ENCODE data around the gene SUGCT. TPM values are rescaled to one million over a fixed set of nuclear protein-coding genes. Genes with fewer than 3 reads are reported as not detected.
A peak's percentile ranks its signal among the peaks of the same experiment; 100 is the strongest.

SUGCT gene
- total RNA-seq, 6 donors from 2014 or later: 1.4 to 3.1 (median 1.7) TPM; not detected in 1

GRCh38 chr7:40468891-40469864 is 334.4 kb downstream of the SUGCT start:
- Histone ChIP-seq H3K36me3 (no peaks in the 10 kb centered on the region), H3K27me3 (no peaks in the 10 kb centered on the region), H3K27ac (no peak overlapping the region), H3K4me3 (no peak overlapping the region), H3K4me1 (no peaks in the 10 kb centered on the region), H3K9me3 (no peaks in the 10 kb centered on the region)
- DNase-seq (no peak), ATAC-seq (ENCODE audit: low FRiP score in 2 of 2) (peak in 1 of 2 donors; percentile 43)
- 70 to 74% methylated on average over 4 of the region's 4 CpGs for WGBS, 2 donors
- no peak for TF ChIP-seq POLR2A (IDR thresholded peaks at IDR 0.05)
- no peak for TF ChIP-seq POLR2AphosphoS5 (IDR thresholded peaks at IDR 0.05)

GRCh38 chr7:40470091-40470592 is 335.3 kb downstream of the SUGCT start:
- WGBS, 2 donors: 65 to 67% methylated on average over 6 of the region's 6 CpGs
- Histone ChIP-seq H3K36me3 (no peaks in the 10 kb centered on the region), H3K4me3 (no peak overlapping the region), H3K27me3 (no peaks in the 10 kb centered on the region), H3K4me1 (no peaks in the 10 kb centered on the region), H3K9me3 (no peaks in the 10 kb centered on the region), H3K27ac (no peak overlapping the region)
- ATAC-seq (ENCODE audit: low FRiP score in 2 of 2): peak in 1 of 2 donors; percentile 50
- TF ChIP-seq POLR2AphosphoS5 (IDR thresholded peaks at IDR 0.05) (no peak), EP300 (IDR thresholded peaks at IDR 0.05) (no peak), POLR2A (IDR thresholded peaks at IDR 0.05) (no peak)
- TF ChIP-seq, protein P1, sequence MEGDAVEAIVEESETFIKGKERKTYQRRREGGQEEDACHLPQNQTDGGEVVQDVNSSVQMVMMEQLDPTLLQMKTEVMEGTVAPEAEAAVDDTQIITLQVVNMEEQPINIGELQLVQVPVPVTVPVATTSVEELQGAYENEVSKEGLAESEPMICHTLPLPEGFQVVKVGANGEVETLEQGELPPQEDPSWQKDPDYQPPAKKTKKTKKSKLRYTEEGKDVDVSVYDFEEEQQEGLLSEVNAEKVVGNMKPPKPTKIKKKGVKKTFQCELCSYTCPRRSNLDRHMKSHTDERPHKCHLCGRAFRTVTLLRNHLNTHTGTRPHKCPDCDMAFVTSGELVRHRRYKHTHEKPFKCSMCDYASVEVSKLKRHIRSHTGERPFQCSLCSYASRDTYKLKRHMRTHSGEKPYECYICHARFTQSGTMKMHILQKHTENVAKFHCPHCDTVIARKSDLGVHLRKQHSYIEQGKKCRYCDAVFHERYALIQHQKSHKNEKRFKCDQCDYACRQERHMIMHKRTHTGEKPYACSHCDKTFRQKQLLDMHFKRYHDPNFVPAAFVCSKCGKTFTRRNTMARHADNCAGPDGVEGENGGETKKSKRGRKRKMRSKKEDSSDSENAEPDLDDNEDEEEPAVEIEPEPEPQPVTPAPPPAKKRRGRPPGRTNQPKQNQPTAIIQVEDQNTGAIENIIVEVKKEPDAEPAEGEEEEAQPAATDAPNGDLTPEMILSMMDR (IDR thresholded peaks at IDR 0.05): no peak
- DNase-seq: no peak

GRCh38 chr7:40470817-40471216 is 336.0 kb downstream of the SUGCT start:
- no peak overlapping the region for H3K4me3 ChIP-seq
- DNase-seq (no peak), ATAC-seq (ENCODE audit: low FRiP score in 2 of 2) (no peak)
- no peak overlapping the region for H3K27ac ChIP-seq
- no peaks in the 10 kb centered on the region for H3K9me3 ChIP-seq
- H3K4me1 ChIP-seq: no peaks in the 10 kb centered on the region
- WGBS, 2 donors: 63 to 79% methylated on average over 1 of the region's 1 CpG
- H3K27me3 ChIP-seq: no peaks in the 10 kb centered on the region
- TF ChIP-seq EP300 (IDR thresholded peaks at IDR 0.05) (no peak), POLR2A (IDR thresholded peaks at IDR 0.05) (no peak)
- H3K36me3 ChIP-seq: no peaks in the 10 kb centered on the region

- Histone ChIP-seq H3K9me3 (no peaks in the 10 kb centered on the region), H3K27me3 (no peaks in the 10 kb centered on the region), H3K4me1 (no peaks in the 10 kb centered on the region), H3K36me3 (no peaks in the 10 kb centered on the region), H3K4me3 (no peak overlapping the region), H3K27ac (no peak overlapping the region)
- WGBS, 2 donors: 93 to 94% methylated on average over 4 of the region's 4 CpGs
- no peak for ATAC-seq (ENCODE audit: low FRiP score in 2 of 2)
- no peak for DNase-seq
- TF ChIP-seq, protein P1 (IDR thresholded peaks at IDR 0.05): no peak
These were observed 337.1 kb downstream of the SUGCT start for GRCh38 chr7:40471891-40472290.

DNA sequence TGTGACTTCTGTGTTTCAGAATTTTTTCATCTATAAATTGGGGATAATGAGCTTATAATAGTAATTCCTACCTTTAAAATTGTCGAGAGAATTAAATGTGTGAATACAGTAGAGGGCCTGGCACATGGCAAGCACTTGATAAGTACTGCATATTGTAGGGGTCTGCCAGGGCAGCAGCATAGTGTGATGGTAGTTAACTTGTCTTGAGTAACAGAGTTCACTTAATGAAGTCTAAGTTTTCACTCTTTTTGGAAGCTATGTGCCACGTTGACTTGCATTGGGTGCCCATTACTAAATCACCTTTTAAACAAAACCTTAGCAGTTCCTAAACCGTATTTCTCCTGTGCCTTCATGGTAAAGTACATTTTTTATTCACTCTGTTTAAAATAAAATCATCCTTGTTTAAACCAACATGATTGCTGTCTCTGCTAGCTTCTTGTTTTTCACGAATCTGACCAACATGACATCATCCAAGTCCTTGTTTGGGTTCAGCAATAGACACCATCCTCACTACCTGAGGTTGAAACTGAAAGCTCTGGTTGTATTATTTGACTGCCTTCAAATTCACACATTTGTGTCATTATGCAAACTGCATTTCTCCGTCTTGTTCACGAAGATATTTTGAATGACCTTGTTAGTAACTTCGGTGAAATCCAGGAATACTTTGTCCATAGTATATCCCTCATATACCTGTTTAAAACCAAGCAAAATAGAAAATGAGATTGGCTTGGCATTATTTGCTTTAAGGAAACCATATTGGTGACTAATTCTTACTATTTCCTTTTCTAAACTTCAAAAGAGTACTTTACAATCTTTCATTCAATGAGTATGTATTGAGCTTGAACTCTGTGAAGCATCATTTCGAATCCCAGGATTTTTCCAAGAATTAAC is 340.2 kb downstream of the SUGCT start:
- Histone ChIP-seq H3K27me3 (no peaks in the 10 kb centered on the region), H3K9me3 (no peaks in the 10 kb centered on the region), H3K27ac (no peak overlapping the region), H3K36me3 (no peaks in the 10 kb centered on the region), H3K4me1 (no peaks in the 10 kb centered on the region), H3K4me3 (no peak overlapping the region)
- 87 to 88% methylated on average over 8 of the region's 8 CpGs for WGBS, 2 donors
- DNase-seq (no peak), ATAC-seq (ENCODE audit: low FRiP score in 2 of 2) (no peak)
- TF ChIP-seq, protein P1 (IDR thresholded peaks at IDR 0.05): no peak
- TF ChIP-seq POLR2A (IDR thresholded peaks at IDR 0.05) (no peak), POLR2AphosphoS5 (IDR thresholded peaks at IDR 0.05) (no peak), EP300 (IDR thresholded peaks at IDR 0.05) (no peak)
